Measurements from ENCODE around the gene ATP13A3.

GRCh38 chr3:194497799-194498575 lies 11.2 kb upstream of the ATP13A3 start:
- TF ChIP-seq POLR2A (IDR thresholded peaks at IDR 0.05) (no peak), POLR2AphosphoS5 (IDR thresholded peaks at IDR 0.05) (peak in 1 of 3 donors; percentile 71), CTCF (IDR thresholded peaks at IDR 0.05 in 8 of 11, conservative IDR thresholded peaks at IDR 0.05 in 3 of 11) (no peak)

All from spleen (tissue), 7 donors.